ENCODE data around the gene TCTA.

DNA sequence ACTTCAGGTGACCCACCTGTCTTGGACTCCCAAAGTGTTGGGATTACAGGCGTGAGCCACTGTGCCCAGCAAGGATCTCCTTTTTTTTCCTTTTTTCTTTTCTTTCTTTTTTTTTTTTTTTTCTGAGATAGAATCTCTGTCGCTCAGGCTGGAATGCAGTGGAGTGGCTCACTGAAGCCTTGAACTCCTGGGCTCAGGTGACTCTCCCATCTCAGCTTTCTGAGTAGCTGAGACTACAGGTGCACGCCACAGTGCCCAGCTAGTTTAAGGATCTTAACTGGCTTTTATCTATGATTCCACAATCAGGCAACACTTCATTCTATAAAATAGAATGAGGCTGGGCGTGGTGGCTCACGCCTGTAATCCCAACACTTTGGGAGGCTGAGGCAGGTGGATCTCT lies 33.2 kb downstream of the TCTA start:
- TF ChIP-seq, protein P1, sequence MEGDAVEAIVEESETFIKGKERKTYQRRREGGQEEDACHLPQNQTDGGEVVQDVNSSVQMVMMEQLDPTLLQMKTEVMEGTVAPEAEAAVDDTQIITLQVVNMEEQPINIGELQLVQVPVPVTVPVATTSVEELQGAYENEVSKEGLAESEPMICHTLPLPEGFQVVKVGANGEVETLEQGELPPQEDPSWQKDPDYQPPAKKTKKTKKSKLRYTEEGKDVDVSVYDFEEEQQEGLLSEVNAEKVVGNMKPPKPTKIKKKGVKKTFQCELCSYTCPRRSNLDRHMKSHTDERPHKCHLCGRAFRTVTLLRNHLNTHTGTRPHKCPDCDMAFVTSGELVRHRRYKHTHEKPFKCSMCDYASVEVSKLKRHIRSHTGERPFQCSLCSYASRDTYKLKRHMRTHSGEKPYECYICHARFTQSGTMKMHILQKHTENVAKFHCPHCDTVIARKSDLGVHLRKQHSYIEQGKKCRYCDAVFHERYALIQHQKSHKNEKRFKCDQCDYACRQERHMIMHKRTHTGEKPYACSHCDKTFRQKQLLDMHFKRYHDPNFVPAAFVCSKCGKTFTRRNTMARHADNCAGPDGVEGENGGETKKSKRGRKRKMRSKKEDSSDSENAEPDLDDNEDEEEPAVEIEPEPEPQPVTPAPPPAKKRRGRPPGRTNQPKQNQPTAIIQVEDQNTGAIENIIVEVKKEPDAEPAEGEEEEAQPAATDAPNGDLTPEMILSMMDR (conservative IDR thresholded peaks at IDR 0.05 in 1 of 2, IDR thresholded peaks at IDR 0.05 in 1 of 2; ENCODE audit: extremely low read depth in 1 of 2, insufficient read depth in 1 of 2, low read depth in 1 of 2, low read length in 2 of 2) = no peak
- no peak for TF ChIP-seq EZH2 (IDR thresholded peaks at IDR 0.05; ENCODE audit: borderline replicate concordance, low read length)

Data from mammary epithelial cell (primary cell).